Measurements from ENCODE around the gene KRTAP10-10. TPM values are rescaled to one million over a fixed set of nuclear protein-coding genes. Genes with fewer than 3 reads are reported as not detected.

KRTAP10-10 gene
- total and polyA plus RNA-seq, 2 donors (not counting 1 experiment from before 2014, with no cell fraction given) = not detected

- no peak within 1 kb of the TSS for H3K4me3 ChIP-seq (replicated peaks in 1 of 4; ENCODE audit: control extremely low read depth in 1 of 4, insufficient read depth in 1 of 4, low read depth in 3 of 4, low read length in 4 of 4)
- no peak for TF ChIP-seq EZH2 (IDR thresholded peaks at IDR 0.05; ENCODE audit: low read length, missing control alignments)
- TF ChIP-seq, protein P1, sequence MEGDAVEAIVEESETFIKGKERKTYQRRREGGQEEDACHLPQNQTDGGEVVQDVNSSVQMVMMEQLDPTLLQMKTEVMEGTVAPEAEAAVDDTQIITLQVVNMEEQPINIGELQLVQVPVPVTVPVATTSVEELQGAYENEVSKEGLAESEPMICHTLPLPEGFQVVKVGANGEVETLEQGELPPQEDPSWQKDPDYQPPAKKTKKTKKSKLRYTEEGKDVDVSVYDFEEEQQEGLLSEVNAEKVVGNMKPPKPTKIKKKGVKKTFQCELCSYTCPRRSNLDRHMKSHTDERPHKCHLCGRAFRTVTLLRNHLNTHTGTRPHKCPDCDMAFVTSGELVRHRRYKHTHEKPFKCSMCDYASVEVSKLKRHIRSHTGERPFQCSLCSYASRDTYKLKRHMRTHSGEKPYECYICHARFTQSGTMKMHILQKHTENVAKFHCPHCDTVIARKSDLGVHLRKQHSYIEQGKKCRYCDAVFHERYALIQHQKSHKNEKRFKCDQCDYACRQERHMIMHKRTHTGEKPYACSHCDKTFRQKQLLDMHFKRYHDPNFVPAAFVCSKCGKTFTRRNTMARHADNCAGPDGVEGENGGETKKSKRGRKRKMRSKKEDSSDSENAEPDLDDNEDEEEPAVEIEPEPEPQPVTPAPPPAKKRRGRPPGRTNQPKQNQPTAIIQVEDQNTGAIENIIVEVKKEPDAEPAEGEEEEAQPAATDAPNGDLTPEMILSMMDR (conservative IDR thresholded peaks at IDR 0.05 in 1 of 2, IDR thresholded peaks at IDR 0.05 in 1 of 2; ENCODE audit: low read depth in 1 of 2, low read length in 2 of 2) = no peak
- H3K9ac ChIP-seq (ENCODE audit: insufficient read depth, low read length) = no peak within 1 kb of the TSS
- no peak within 1 kb of the TSS for H3K4me2 ChIP-seq (ENCODE audit: extremely low read depth, insufficient read depth, low read length)
- no peak for DNase-seq (ENCODE audit: low read depth in 2 of 2)
- no peaks in the 10 kb centered on the region for H3K36me3 ChIP-seq (ENCODE audit: control insufficient read depth, insufficient read depth, low read length)
- H3K27me3 ChIP-seq (ENCODE audit: control insufficient read depth, insufficient read depth, low read length) = no peaks in the 10 kb centered on the region
- H3K4me1 ChIP-seq (ENCODE audit: control insufficient read depth, extremely low read depth, insufficient read depth, low read length) = no peaks in the 10 kb centered on the region
- H3K79me2 ChIP-seq (ENCODE audit: control insufficient read depth, insufficient read depth, low read length) = no peaks in the 10 kb centered on the region
- no peaks in the 10 kb centered on the region for H3K9me3 ChIP-seq (ENCODE audit: control insufficient read depth, insufficient read depth, low read depth, low read length)
- no peaks in the 10 kb centered on the region for H4K20me1 ChIP-seq (ENCODE audit: control insufficient read depth, extremely low read depth, insufficient read depth, low read length)
- H3K27ac ChIP-seq (ENCODE audit: insufficient read depth, low read length) = no peak within 1 kb of the TSS
- no peak within 1 kb of the TSS for H2AFZ ChIP-seq (ENCODE audit: low read length)
Measured at GRCh38 chr21:44654576-44655175, 17.5 kb downstream of the KRTAP10-10 start, which contains the start of gene KRTAP12-4. Gene KRTAP12-4 (minus strand): TSS chr21:44654659. CDS start chr21:44654614, 45 bp downstream.

GRCh38 chr21:44656868-44657267, 19.7 kb downstream of the KRTAP10-10 start:
- TF ChIP-seq EZH2 (IDR thresholded peaks at IDR 0.05; ENCODE audit: low read length, missing control alignments) = no peak
- TF ChIP-seq, protein P1 (conservative IDR thresholded peaks at IDR 0.05 in 1 of 2, IDR thresholded peaks at IDR 0.05 in 1 of 2; ENCODE audit: low read depth in 1 of 2, low read length in 2 of 2) = no peak
- Histone ChIP-seq H3K4me2 (ENCODE audit: extremely low read depth, insufficient read depth, low read length) (no peak overlapping the region), H3K27me3 (ENCODE audit: control insufficient read depth, insufficient read depth, low read length) (no peaks in the 10 kb centered on the region), H2AFZ (ENCODE audit: low read length) (no peak overlapping the region), H4K20me1 (ENCODE audit: control insufficient read depth, extremely low read depth, insufficient read depth, low read length) (no peaks in the 10 kb centered on the region), H3K79me2 (ENCODE audit: control insufficient read depth, insufficient read depth, low read length) (no peaks in the 10 kb centered on the region), H3K4me3 (replicated peaks in 1 of 4; ENCODE audit: control extremely low read depth in 1 of 4, insufficient read depth in 1 of 4, low read depth in 3 of 4, low read length in 4 of 4) (no peak overlapping the region), H3K27ac (ENCODE audit: insufficient read depth, low read length) (no peak overlapping the region), H3K36me3 (ENCODE audit: control insufficient read depth, insufficient read depth, low read length) (no peaks in the 10 kb centered on the region), H3K4me1 (ENCODE audit: control insufficient read depth, extremely low read depth, insufficient read depth, low read length) (no peaks in the 10 kb centered on the region), H3K9ac (ENCODE audit: insufficient read depth, low read length) (no peak overlapping the region), H3K9me3 (ENCODE audit: control insufficient read depth, insufficient read depth, low read depth, low read length) (no peaks in the 10 kb centered on the region)
- no peak for DNase-seq (ENCODE audit: low read depth in 2 of 2)

DNA sequence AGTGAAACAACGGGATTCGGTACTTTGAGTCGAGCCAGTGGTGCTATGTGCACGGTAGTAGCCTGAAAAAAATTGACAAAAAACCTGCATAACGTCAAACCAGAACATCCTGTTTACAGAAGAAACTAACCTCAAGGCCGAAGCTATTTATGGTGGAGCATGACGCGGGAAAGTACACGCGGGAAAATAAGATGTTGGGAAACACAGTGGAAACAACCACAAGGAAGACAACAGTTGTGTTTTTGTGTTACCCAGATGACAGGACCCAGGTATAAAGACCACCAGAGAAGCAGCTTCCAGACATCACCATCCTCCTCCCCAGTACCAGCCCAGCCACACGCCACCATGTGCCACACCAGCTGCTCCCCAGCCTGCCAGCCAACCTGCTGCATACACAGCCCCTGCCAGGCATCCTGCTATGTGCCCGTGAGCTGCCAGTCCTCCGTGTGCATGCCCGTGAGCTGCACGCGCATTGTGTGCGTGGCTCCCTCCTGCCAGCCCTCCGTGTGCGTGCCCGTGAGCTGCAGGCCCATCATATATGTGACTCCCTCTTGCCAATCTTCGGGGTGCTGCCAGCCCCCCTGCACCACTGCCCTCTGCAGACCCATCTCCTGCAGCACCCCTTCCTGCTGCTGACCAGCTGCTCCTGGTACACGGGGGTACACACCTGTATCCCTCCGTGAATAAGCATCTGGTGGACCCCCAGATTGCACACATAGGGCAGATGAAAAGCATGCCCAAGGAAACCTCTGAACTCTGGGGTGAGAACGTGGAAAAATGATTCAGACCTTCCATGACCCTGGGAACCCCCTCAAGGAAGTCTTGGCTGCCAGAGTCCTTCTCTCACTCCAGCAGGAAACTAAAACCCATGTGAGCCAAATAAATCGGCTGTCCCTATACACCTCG, 20.7 kb downstream of the KRTAP10-10 start, which contains the start of gene KRTAP12-3:
Gene KRTAP12-3 (plus strand): TSS at position 298 of the 906 bp plus-strand sequence. CDS start 48 bp downstream, at position 346.
- Histone ChIP-seq H3K4me1 (ENCODE audit: control insufficient read depth, extremely low read depth, insufficient read depth, low read length) (no peaks in the 10 kb centered on the region), H3K79me2 (ENCODE audit: control insufficient read depth, insufficient read depth, low read length) (no peaks in the 10 kb centered on the region), H3K27ac (ENCODE audit: insufficient read depth, low read length) (no peak within 1 kb of the TSS), H3K27me3 (ENCODE audit: control insufficient read depth, insufficient read depth, low read length) (no peaks in the 10 kb centered on the region), H3K36me3 (ENCODE audit: control insufficient read depth, insufficient read depth, low read length) (no peaks in the 10 kb centered on the region), H2AFZ (ENCODE audit: low read length) (no peak within 1 kb of the TSS), H3K4me2 (ENCODE audit: extremely low read depth, insufficient read depth, low read length) (no peak within 1 kb of the TSS), H3K9me3 (ENCODE audit: control insufficient read depth, insufficient read depth, low read depth, low read length) (no peaks in the 10 kb centered on the region), H3K4me3 (replicated peaks in 1 of 4; ENCODE audit: control extremely low read depth in 1 of 4, insufficient read depth in 1 of 4, low read depth in 3 of 4, low read length in 4 of 4) (no peak within 1 kb of the TSS), H4K20me1 (ENCODE audit: control insufficient read depth, extremely low read depth, insufficient read depth, low read length) (no peaks in the 10 kb centered on the region), H3K9ac (ENCODE audit: insufficient read depth, low read length) (no peak within 1 kb of the TSS)
- DNase-seq (ENCODE audit: low read depth in 2 of 2) = no peak
- TF ChIP-seq, protein P1 (conservative IDR thresholded peaks at IDR 0.05 in 1 of 2, IDR thresholded peaks at IDR 0.05 in 1 of 2; ENCODE audit: low read depth in 1 of 2, low read length in 2 of 2) = no peak
- TF ChIP-seq EZH2 (IDR thresholded peaks at IDR 0.05; ENCODE audit: low read length, missing control alignments) = no peak

Measured in fibroblast of lung (primary cell).